Parathyroid adenoma (tissue), 2 donors: Measurements from ENCODE around the gene FANCD2.

Experiments used
- H2AFZ ChIP-seq: fragments of 300-600 bp; sonication (generic); one replicate; pipeline ENCODE4 v1.7.0; 2017; ENCODE audit warnings: antibody characterized with exemption, mild to moderate bottlenecking
- H3K27ac ChIP-seq: fragments of 300-600 bp; sonication (generic); one replicate; pipeline ENCODE4 v1.7.0; 2017
- H3K27me3 ChIP-seq: fragments of 300-600 bp; sonication (generic); one replicate; pipeline ENCODE4 v1.7.0; 2017; ENCODE audit warnings: low read length; ENCODE audit not compliant: control insufficient read depth, insufficient read depth
- H3K36me3 ChIP-seq: fragments of 300-600 bp; sonication (generic); one replicate; pipeline ENCODE4 v1.7.0; 2017; ENCODE audit warnings: low read length; ENCODE audit not compliant: control insufficient read depth, insufficient read depth
- H3K4me1 ChIP-seq: fragments of 300-600 bp; sonication (generic); one replicate; pipeline ENCODE4 v1.7.0; 2017; ENCODE audit warnings: control low read depth
- H3K4me2 ChIP-seq: fragments of 300-600 bp; sonication (generic); one replicate; pipeline ENCODE4 v1.7.0; 2017; ENCODE audit warnings: low read length
- H3K4me3 ChIP-seq: fragments of 300-600 bp; sonication (generic); one replicate; pipeline ENCODE4 v1.7.0; 2017; ENCODE audit warnings: low read depth, low read length
- H3K79me2 ChIP-seq: fragments of 300-600 bp; sonication (generic); one replicate; pipeline ENCODE4 v1.7.0; 2017; ENCODE audit warnings: control low read depth
- H3K9ac ChIP-seq: fragments of 300-600 bp; sonication (generic); one replicate; pipeline ENCODE4 v1.7.0; 2017; ENCODE audit warnings: mild to moderate bottlenecking
- H3K9me3 ChIP-seq: fragments of 300-600 bp; sonication (generic); one replicate; pipeline ENCODE4 v1.7.0; 2017; ENCODE audit warnings: low read length; ENCODE audit not compliant: control insufficient read depth
- TF ChIP-seq, protein P1 (sequence below): fragments of 300-600 bp; sonication (generic); IDR thresholded peaks from one replicate; pipeline ENCODE4 v1.7.0; 2017; ENCODE audit warnings: antibody characterized with exemption, mild to moderate bottlenecking
- donor health status: primary hyperparathyroidism.

FANCD2 gene

DNA sequence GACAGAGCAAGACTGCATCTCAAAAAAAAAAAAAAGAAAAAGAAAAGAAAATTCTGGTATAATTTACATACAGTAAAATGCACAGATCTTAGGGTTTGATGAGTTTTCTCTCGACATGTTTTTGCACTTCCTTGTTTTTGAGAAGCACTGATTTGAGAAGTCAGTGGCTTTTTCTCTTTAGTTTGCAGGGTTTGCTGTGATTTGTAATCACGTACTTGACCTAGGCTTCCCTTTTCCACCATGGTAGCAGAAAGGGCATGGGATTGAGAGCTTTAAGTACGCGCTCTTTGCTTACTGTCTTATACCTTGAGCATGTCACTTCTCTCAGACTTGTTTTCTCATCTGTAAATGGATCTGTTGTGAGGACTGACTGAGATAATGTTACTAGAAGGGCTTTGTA is 119.4 kb downstream of the FANCD2 start:
- Histone ChIP-seq H3K27me3 (no peaks in the 10 kb centered on the region), H3K9me3 (no peaks in the 10 kb centered on the region), H2AFZ (no peak overlapping the region), H3K4me2 (no peak overlapping the region), H3K4me3 (no peak overlapping the region), H3K27ac (no peak overlapping the region), H3K9ac (no peak overlapping the region), H3K36me3 (no peaks in the 10 kb centered on the region), H3K79me2 (peaks cover 8% of the 10 kb centered on the region), H3K4me1 (peaks cover 5% of the 10 kb centered on the region)
- TF ChIP-seq, protein P1, sequence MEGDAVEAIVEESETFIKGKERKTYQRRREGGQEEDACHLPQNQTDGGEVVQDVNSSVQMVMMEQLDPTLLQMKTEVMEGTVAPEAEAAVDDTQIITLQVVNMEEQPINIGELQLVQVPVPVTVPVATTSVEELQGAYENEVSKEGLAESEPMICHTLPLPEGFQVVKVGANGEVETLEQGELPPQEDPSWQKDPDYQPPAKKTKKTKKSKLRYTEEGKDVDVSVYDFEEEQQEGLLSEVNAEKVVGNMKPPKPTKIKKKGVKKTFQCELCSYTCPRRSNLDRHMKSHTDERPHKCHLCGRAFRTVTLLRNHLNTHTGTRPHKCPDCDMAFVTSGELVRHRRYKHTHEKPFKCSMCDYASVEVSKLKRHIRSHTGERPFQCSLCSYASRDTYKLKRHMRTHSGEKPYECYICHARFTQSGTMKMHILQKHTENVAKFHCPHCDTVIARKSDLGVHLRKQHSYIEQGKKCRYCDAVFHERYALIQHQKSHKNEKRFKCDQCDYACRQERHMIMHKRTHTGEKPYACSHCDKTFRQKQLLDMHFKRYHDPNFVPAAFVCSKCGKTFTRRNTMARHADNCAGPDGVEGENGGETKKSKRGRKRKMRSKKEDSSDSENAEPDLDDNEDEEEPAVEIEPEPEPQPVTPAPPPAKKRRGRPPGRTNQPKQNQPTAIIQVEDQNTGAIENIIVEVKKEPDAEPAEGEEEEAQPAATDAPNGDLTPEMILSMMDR: no peak

DNA sequence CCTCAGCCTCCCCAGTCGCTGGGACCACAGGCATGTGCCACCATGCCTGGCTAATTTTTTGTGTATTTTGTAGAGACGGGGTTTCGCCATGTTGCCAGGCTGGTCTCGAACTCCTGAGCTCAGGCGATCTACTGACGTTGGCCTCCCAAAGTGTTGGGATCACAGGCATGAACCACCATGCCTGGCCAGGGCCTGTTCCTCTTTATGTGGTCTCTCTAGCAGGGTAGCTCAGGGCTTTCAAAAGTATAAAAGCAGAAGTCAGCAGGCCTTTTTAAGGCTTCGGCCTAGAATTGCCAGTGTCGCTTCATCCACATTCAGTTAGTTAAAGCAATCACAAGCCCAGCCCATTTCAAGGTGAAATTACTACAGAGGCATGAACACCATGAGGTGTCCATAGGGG is 123.0 kb downstream of the FANCD2 start:
- Histone ChIP-seq H3K79me2 (no peaks in the 10 kb centered on the region), H3K36me3 (no peaks in the 10 kb centered on the region), H2AFZ (no peak overlapping the region), H3K4me3 (no peak overlapping the region), H3K27ac (no peak overlapping the region), H3K9ac (no peak overlapping the region), H3K9me3 (no peaks in the 10 kb centered on the region), H3K4me2 (no peak overlapping the region), H3K27me3 (no peaks in the 10 kb centered on the region), H3K4me1 (no peaks in the 10 kb centered on the region)
- TF ChIP-seq, protein P1: no peak

DNA sequence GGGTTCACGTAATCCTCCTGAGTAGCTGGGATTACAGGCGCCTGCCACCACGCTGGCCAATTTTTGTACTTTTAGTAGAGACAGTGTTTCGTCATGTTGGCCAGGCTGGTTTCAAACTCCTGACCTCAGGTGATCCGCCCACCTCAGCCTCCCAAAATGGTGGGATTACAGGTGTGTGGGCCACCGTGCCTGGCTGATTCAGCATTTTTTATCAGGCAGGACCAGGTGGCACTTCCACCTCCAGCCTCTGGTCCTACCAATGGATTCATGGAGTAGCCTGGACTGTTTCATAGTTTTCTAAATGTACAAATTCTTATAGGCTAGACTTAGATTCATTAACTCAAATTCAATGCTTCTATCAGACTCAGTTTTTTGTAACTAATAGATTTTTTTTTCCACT is 124.8 kb downstream of the FANCD2 start:
- no peak overlapping the region for H3K4me3 ChIP-seq
- no peak overlapping the region for H2AFZ ChIP-seq
- H3K4me2 ChIP-seq: no peak overlapping the region
- no peaks in the 10 kb centered on the region for H3K36me3 ChIP-seq
- H3K79me2 ChIP-seq: no peaks in the 10 kb centered on the region
- TF ChIP-seq, protein P1: no peak
- H3K27ac ChIP-seq: no peak overlapping the region
- H3K4me1 ChIP-seq: no peaks in the 10 kb centered on the region
- no peak overlapping the region for H3K9ac ChIP-seq
- no peaks in the 10 kb centered on the region for H3K9me3 ChIP-seq
- H3K27me3 ChIP-seq: no peaks in the 10 kb centered on the region
